GM04504 (cell line): ENCODE measurements around the gene ADAMTSL3.

Source experiments
- DNase-seq: peaks from one replicate; pipeline ENCODE4 v3.0.0-alpha.2; 2012; ENCODE audit warnings: low read depth

ADAMTSL3 gene

GRCh38 chr15:83980637-83981036 is 326.7 kb downstream of the ADAMTSL3 start:
- DNase-seq, result no peak

- no peak for DNase-seq
Measured at GRCh38 chr15:83982748-83983147, 328.8 kb downstream of the ADAMTSL3 start.

- no peak for DNase-seq
Measured at GRCh38 chr15:83983634-83984458, 329.9 kb downstream of the ADAMTSL3 start.

DNA sequence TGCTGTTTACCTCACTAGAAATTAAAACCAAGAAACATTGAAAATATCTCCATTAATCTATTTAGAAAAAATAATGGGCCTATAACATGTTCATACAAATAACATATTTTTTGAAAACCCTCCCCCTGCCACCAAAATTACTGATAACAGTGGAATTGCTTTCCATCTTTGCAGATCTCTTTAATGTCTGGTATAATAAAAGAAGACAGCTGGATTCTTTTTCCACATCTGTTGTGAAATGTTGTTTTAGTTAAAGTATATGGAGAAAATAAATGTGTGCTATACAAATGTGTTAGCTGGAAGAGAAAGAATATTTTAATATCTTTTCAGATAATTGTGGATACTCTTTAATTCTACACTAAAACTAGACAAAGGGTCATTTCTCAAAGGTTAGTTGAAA is 330.7 kb downstream of the ADAMTSL3 start:
- DNase-seq, result no peak

- no peak for DNase-seq
Measured at GRCh38 chr15:83991163-83991562, 337.2 kb downstream of the ADAMTSL3 start.

GRCh38 chr15:83992324-83993031 is 338.6 kb downstream of the ADAMTSL3 start:
- DNase-seq, result no peak

DNA sequence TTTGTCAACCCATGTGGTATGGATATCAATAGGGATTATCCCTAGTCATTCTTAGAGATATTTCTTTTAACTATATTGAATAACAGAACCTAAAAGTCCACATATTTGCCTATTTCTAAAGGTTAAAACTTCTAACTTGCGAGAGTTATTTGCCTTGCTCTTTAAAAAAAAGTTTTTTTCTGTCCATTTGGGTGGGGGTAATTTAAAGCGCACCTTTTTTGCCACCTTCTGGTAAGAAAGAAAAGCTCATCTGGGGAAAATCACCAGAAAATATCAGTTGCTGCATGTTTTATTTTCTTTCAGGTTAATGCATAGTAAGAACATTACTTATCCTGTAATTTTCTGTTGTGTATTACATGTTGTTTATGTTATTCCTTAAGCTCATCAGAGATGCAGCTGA is 339.7 kb downstream of the ADAMTSL3 start:
- DNase-seq, result no peak

- DNase-seq, result no peak
Measured at GRCh38 chr15:83998486-83998885, 344.6 kb downstream of the ADAMTSL3 start.

DNA sequence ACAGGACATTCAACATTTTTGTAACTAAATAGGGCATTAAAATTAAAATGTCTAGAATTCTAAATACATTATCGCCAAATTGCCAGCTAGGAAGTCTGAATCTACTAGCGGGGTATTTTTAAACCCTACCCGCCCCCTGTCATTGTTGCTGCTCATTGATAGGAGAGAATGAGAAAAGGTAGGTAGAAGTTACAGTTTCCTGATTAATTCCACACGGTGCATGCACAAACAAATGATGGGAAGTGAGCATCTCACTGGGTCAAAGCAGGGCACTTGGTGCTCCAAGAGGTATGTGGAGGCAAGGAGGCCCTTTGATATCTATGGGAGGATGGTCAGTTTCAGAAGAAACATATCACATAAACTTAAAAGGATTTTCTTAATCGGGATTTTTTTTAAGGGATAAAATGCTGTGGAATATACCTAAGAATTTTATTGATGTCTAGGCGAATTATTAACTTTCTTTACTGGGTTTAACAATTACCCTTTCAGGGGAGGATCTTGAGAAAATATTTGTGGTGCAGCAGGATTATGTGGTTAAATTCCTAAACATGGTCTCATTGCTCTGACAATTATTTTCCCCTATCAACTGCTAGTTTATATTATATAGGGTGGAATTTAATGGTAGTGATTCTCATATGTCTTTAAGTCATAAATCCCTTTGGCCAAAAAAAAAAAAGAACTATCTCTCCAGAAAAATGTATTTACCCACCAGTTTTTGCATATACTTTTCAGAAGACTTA is 345.6 kb downstream of the ADAMTSL3 start:
- no peak for DNase-seq

GRCh38 chr15:84001037-84001436 is 347.1 kb downstream of the ADAMTSL3 start:
- no peak for DNase-seq

DNA sequence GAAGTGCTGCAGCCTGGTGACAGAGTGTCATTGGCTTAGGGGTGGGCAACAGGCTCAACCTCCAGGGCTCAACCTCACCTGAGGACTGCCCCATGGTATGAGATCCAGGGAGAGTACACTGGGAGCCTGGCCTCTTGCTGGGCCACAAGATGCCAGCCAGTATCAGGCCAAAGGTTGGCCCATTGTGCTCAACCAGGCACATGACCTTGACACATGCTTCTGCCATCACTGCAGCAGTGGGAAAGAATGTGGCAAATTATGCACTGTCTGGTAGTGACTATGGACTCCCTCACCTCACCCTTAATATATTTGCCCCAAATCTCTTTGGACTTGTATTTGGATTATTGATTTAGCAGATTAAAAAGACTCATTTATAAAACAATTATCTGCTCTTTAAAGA is 347.7 kb downstream of the ADAMTSL3 start:
- DNase-seq, result no peak

GRCh38 chr15:84003791-84004503 is 350.0 kb downstream of the ADAMTSL3 start:
- DNase-seq, result no peak

GRCh38 chr15:84006421-84006820 is 352.5 kb downstream of the ADAMTSL3 start:
- DNase-seq, result no peak

- DNase-seq, result no peak
Measured at GRCh38 chr15:84009616-84010015, 355.7 kb downstream of the ADAMTSL3 start.

GRCh38 chr15:84010246-84010645 is 356.3 kb downstream of the ADAMTSL3 start:
- no peak for DNase-seq

GRCh38 chr15:84016371-84016770 is 362.4 kb downstream of the ADAMTSL3 start:
- DNase-seq, result no peak

DNA sequence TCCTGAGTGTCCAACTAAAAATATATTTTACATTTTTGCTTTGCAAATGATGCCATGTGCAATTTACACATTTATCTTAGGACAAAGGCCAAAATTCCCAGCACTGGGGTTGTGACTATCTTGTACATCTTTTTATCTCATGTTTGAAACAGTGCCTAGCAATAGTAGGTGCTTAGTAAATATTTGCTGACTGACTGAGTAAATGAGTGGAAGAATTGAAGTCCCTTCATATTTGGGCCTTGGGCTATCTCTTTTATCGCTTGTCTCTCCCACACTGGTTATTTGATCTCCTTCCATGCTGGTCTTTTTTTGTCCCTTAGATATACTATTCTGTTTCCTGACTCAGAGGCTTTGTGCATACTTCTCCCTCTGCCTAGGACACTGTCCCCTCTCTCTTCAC is 368.6 kb downstream of the ADAMTSL3 start:
- DNase-seq, result no peak

DNA sequence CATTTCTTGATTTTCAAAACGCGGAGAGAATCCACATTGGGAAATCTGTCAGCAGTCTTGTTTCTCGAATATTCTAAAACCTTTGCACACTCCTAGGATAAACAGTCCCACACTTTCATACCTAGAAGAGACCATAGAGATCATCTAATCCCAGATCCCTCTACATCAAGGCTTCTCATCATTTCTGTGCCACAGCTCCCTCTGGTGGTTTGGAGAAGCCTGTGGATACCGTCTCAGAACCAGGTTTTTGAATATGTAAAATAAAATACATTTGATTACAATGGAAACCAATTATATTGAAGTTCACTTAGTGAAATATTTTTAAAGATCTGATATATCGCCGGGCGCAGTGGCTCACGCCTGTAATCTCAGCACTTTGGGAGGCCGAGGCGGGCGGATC is 369.7 kb downstream of the ADAMTSL3 start:
- DNase-seq, result no peak

GRCh38 chr15:84033793-84034553 is 380.1 kb downstream of the ADAMTSL3 start:
- DNase-seq, result no peak

- no peak for DNase-seq
Measured at GRCh38 chr15:84034578-84035398, 380.9 kb downstream of the ADAMTSL3 start.

GRCh38 chr15:84035399-84035766 is 381.5 kb downstream of the ADAMTSL3 start:
- DNase-seq, result no peak
